SKM-1 treated with dmso at 0.1 percent for 144 hours (cell line): Measurements from ENCODE around the gene LPP.

Source experiments
- DNase-seq: peaks from one replicate; lab custom pipeline; 2025; ENCODE audit not compliant: unreplicated experiment; lab: John Stamatoyannopoulos, UW

LPP gene

DNA sequence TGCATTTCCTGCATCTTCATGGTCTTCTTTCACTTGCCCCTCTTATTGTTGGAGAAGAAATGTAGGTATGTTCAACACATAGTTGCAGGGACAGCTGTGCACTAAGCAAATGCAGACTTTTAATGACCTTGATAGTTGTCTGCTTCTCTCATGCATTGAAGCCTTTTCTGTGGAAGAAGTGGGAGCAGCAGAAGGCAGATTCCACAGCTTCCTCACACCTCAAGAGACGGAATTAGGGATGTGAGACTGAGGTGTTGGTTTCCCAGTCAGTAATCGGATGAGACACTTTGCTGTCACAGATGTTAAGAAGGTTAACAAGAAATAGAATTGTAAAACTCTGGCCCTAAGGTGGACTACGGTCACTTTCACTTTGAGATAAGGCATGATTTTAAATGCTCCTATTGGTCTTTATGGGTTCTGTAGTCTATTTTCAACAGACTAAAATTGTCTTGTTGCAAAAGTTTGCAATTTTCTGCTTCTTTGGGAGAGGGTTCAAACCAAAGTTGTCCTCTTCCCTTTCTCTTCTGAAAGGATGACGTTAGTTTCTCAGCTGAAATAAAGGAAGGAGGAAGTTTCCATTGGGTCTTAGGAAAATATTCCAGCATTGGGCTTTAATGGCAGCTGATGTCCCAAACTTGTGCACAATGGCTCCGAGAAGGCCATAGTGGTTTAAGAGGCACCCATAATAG lies 117.4 kb downstream of the LPP start:
- DNase-seq: no peak

DNA sequence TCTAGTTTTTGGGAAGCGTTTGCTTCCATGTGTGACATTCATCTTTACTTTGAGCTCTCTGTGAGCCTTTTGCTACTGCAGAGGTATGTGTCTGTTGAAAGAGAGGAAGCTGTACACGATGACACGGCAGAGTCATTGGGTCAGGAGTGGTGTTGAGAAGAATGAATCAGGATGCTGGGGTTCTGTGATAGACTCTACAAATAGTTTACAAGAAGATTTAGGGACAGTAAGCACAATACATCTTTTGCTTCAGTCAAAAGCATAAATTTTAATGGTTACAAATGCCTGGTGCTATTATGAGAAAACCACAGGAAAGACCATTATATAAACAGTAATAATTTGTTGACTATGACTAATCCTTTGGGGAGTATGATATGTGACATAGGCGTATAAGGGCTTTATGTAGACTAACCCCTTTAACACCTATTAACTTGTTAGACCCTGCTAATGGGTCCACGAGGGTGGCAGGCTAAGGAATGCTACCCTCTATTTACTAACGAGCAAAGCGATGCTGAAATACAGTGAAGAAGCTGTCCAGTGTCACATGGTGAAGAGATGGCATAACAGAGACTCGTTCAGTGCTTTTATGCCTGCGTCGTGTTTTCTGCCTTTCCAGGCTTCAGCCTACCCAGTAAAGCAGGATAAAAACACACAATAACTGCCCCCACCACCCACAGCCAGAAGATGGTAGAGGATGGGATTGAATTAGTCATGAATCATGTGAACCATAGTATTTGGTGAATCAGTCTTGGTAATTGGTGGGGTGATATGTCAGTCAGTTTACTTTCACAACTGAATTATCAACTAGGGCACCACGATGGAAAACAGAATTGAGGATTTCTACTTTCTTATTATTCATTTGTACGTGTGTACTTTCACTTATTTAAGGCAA lies 118.8 kb downstream of the LPP start:
- DNase-seq: no peak

DNA sequence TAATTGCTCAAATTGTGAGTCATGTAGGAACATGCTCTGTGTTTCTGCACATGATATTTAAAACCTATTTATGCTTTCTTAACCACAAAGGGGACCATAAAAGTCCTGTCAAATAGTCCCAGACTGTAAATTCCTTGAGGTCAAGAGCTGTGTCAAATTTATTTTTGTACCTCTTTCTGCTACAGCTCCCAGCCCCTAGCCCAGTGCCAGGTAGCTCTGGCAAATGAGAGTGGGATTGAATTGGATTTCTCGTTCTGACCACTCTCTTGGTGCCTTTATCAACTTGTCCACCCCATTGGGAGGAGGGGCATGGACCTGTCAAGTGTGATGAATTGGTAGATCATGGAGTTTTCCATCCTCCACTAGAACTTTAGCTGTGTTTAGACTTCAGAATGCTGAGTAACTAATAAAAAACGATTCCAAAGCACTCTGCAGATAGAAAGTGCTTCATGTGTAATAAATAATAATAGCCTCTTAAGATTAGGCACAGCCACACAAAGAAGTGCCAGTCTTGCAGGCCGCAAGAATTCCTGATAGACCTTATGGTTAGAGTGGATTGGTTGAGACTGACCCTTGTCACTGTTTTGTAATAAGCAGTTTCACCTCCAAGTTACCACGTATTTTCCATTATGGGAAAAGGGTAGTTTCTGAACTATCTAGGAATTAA lies 120.4 kb downstream of the LPP start:
- DNase-seq: no peak

DNA sequence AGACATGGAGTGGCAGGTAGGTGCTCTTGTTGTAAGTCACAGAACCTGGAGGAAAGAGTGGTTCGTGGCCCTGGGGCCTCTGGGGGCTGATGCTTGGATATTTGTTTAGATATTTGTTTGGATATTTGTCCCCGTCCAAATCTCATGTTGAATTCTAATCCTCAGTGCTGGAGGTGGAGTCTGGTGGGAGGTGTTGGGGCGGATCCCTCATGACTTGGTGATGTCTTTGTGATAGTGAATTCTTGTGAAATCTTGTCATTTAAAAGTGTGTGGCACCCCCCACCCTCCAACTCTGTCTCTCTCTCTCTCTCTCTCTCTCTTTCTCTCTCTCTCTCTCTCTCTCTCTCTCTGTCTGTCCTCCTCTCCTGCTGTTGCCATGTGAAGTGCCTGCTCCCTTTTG lies 122.4 kb downstream of the LPP start:
- DNase-seq: no peak

DNA sequence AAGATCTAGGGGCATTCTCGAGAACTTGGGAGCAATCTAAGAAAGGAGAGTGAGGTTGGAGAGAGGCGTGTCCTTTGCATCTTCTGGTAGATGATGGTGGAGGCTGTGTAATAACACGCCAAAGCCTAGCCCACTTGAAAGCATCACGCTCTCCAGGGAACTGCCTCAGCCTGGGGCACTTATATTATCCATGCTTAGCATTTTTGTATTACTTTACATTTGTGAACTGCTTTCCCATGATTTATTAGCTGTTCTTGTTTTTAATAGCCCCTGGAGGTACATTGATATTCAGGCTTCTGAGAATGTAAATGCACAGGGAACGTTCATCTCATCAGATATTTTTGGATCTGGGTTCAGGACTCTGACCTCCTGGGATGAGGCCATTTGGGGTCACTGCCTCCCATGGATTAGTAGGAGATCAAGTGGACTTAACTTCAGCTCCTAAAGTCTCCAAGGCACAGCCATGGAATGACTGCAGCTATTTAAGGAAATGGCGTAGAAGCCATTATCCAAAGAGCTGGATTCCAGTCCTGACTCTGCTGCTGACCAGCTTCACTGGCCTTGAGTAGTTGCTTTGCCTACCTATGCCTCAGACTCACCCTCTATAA lies 124.9 kb downstream of the LPP start:
- DNase-seq: no peak

DNA sequence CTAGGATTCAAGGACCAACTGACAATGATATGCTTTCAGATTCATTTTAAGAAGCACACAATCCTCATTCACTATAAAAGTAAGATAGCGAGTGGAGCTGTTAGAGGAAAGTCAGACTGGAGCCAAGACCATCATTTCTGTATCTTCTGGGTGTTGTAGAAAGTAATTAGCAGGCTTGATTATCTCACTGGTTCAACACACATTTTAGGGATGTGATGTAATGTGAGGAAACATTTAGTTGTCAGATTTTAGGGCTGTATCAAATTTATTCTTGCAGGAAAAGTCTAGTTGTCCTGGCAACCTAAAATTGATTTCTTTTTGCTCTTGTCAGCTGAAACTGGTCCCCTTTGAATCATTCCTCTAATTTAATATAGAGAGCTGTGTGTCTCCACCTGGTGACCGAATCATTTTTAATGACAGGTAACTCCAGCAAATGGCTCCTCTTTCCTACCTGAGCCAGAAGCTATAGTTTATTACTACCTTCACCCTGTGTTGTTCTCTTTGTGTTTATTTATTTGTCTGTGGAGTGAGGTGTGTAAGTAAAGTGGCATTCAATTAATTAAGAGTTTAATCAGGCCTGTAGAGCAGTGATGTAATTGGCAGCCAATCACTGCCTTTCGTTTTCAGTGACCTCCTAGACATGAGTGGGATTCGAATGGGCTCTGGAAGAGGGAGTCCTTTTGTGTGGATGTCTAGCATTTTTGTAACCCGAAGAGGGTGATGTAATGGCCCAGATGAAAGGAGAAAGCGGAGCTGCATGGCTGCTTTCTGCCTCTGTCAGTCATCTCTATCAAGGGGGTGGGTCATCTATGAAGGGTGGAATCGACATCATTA lies 125.8 kb downstream of the LPP start:
- no peak for DNase-seq

DNA sequence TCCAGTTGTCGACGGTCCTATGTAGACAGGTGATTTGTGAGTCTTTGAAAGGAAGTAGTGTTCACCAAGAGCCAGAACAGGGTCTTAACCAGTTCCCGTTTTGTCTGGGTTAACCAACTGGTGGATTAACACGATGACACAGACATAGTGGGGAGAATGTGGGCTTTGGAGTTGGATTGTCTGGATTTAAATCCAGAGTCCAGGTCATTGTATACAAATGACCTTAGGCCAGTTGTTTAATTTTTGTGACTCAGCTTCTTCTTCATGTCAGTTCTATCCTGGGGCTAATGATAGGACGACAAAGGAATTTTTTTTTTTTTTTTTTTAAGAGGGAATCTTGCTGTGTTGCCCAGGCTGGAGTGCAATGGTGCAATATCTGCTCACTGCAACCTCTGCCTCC lies 126.7 kb downstream of the LPP start:
- DNase-seq: no peak

DNA sequence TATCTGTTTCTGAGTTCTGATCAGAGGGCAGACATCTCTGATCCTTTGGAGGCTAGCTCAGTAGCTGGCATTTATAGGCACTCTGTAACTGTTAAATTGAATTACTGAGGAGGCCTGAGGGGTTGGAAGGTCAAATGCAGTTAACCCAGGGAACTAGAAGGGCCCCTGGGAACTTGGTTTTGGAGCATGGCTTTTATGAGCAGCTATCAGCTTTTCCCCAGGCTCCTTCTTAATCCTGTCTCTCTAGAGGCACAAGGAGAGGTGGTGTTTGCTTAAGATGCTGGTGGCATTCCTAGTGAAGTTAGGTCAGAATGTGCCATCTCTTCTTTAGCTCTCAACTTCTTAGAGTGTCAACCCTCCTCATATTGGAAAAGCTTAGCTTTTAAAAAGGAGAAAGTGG lies 128.9 kb downstream of the LPP start:
- DNase-seq: no peak

DNA sequence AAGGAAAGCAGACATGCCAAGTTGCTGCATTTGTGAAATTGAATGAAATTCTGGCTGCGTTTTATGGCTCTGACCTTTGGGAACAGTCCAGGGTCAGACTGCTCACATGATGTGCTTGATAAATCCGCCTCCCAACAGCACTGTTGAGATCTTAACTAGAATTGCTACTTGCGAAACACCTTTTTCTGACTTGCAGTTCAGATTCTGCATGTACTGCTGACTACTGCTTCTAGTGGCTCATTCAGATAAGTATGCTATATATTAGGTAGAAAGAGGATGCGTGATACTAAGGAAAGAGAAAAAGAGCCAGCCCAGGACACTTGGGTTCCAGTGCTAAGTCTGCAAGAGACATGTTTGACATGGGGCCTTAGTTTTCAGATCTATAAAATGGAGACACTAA lies 129.4 kb downstream of the LPP start:
- peak; percentile 14 for DNase-seq

DNA sequence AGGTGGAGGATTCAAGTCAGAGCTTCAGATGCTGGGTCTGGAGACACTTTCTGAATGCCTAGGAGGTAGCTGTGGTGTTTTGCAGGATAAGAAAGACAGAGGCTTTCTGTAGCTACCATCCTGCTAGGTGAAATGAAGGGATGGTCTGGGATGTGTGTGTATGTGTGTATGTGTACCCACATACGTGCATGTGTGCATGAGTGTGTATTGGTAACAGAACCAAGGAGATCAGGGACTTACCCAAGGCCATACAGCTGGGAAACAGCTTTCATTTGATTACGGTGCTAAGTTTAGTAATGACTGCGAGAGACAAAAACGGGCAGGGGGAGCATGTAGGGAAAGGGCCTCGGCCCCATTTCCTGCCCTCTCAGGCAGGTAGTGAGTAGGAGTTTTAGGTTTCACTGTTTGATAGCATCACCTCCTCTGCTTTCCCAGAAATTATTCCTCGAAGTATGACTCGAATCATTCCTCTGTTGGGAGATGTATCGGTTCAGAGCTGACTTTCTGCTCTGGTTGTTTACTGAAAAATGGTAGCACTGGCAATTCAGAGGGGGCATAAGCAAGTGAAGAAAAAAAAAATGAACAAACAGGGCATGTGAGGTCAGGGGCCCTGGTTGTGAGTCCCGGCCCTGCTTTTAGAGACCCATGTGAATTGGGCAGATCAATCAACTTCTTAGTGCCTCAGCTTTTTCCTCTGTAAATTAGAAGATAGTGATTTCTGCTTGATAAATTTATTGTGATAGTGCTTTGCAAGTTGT lies 130.7 kb downstream of the LPP start:
- no peak for DNase-seq

DNA sequence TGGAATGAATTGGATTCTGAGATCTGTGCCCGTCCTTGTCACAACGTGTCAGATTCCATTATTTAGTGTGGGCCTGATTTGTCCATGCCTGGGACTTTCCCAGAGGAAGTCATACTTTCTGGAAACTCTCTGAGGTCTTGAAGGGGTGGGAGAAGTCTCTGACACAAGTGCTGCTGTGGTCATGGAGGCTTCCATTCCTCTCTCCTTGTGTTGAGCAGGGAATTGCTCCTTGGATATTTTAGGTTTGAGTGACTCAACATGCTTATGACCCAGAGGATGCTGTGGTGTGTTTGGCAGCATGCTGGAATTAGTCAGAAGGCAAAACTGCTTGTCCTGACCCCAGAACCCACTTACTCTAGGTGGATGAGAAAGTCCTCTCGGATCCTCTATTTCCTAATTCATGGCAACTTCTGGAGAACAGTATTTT lies 132.1 kb downstream of the LPP start:
- DNase-seq: no peak

DNA sequence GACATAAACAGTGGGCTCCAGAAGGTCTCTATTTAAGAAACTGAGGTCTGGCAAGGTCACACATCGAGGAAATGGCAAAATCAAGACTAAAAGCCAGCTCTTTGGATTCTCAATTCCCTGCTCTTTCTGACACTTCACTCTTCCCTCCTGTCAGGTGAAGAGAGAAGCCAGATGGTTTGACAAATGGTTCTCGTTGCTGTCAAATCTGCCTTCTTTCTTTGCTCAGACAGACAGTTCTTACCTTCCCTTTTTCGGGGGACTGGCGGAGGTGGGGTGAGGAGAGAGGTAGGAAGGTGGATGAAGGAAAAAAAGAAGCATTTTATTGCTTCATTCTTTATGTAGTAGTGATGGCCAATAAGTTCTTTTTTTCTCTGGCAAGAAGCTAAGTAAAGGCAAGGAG lies 133.4 kb downstream of the LPP start:
- no peak for DNase-seq

DNA sequence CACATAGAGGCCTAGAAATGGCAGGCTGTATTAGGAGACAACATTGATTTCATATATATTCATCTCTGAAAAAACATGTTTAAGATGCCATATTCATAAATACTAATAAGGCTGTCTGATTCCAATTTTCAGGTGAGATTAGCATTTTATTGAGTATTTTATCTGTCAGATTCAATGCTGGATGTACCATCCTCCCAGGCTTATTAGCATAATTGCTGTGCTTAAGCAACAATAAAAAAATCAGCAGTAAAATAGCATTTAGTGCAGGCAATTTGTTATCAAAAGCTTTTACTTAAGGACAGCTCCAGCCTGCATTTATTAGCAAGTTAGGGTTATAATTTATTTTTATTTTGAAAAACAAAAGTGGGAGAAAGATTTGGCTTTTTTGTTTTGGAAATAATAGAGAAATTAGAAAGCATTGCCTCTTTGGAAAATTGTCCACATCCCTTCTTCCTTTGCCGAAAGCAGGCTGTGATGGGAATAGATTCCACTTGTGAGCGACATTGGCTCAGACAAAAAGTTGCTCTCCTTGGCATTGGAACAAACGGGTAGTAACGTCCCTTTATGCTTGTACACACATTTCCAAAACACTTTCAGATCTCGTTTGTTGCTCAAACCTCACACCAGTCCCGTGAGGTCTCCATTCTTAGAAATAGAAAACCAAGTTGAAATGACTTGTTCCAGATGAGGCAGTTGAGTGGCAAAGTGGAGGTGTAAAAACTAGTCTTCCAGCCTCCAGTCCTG lies 134.0 kb downstream of the LPP start:
- DNase-seq: no peak

DNA sequence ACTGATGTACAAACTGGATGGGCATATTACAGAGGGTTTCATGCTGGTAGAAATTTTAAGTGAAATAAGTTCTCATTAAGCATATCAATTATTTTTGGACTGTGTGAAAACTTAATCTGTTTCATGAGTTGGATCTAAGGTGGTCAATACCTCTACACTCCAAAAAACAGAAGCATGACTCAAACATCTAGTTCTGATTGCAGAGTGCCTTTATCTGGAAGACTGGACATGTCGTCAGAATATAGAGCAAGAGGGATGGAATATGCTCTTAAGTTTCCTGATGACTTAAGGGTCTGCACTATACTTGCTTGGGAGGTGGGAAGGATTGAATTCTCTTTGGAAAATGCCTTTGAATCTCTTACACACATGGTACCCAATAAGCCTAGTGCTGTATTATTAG lies 138.3 kb downstream of the LPP start:
- DNase-seq: no peak

DNA sequence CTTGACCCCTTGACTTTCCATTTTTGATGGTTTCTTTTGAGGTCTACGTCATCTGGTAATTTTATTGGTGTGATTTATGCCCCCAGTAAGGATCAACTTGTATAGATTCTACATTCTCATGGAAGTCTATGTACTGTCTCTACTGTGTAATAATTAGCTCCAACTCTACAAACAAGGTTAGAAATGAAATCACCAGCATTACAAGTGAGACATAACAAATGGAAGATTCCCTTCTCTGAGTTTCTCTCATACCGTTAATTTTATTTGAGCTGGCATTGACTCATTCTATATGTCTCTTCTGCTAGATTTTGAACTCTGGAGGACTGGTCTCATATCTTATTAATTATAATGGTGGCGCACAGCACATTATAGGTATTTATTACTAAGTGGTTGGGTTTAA lies 138.9 kb downstream of the LPP start:
- no peak for DNase-seq

DNA sequence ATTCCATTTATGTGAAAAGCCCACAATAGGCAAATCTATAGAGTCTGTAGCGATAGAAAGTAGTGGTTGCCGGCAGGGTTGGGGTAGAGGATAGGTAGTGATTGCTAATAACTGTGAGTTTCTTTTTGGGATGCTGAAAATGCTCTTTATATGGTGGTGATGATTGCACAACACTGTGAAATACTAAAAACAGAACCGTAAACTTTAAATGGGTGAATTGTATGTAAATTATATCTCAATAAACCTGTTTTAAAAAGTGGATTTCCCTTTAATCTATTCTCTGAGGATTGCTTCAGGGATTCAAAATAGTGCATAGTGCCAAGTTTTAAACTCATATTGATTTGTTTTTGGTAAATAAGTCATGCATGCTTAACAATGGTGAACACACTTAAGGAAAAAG lies 140.2 kb downstream of the LPP start:
- DNase-seq: no peak

DNA sequence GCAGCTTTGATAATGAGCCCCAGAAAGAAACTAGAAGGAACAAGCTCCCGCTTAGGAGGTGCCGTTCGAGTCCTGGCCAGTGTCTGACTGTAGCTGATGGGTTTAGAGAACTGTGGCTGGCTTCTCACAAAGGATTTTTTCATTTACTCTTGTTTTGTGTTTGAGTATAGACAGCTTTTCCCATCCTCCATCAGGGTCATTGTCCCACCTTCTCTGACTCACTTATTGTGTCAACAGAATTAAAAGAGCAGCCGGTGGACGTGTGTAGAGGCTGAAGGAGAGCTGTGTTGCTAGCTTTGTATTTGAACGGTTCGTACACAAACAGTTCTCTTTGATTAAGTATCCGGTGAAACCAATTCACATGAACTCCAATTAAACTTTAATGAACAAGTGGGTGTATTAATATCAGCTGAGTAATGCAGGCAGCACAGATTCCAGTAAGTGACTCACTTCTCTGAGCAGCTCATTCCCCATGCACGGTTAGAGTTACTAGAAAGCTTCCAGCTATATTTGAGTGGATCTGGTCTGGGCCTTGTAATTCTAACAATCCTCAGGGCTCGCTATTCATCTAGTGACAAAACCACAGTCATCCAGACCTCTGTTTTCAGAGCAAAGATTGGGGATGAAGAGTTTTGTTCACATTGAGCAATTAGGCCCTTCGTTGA lies 141.0 kb downstream of the LPP start:
- DNase-seq: no peak

DNA sequence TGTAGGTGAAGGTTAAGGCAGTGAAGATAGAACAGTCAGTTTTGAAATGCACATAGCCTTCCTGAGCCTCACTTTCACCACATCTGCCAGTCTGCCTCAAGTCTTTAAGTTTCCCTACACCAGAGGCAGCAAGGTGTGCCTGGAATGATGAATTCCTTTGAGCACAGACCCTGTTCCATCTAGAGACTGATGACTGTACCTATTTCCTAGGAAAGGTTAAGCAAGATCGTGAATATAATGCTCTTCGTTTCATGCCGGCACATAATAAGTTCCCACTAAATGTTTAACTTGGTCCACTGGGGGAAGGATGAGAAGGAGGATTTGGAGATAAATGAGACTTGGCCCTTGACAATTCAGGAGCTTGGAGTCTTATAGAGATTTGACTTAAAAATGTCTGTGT lies 141.9 kb downstream of the LPP start:
- no peak for DNase-seq
